ENCODE data around the gene METTL26.
A peak's percentile ranks its signal among the peaks of the same experiment; 100 is the strongest.

Gene METTL26

DNA sequence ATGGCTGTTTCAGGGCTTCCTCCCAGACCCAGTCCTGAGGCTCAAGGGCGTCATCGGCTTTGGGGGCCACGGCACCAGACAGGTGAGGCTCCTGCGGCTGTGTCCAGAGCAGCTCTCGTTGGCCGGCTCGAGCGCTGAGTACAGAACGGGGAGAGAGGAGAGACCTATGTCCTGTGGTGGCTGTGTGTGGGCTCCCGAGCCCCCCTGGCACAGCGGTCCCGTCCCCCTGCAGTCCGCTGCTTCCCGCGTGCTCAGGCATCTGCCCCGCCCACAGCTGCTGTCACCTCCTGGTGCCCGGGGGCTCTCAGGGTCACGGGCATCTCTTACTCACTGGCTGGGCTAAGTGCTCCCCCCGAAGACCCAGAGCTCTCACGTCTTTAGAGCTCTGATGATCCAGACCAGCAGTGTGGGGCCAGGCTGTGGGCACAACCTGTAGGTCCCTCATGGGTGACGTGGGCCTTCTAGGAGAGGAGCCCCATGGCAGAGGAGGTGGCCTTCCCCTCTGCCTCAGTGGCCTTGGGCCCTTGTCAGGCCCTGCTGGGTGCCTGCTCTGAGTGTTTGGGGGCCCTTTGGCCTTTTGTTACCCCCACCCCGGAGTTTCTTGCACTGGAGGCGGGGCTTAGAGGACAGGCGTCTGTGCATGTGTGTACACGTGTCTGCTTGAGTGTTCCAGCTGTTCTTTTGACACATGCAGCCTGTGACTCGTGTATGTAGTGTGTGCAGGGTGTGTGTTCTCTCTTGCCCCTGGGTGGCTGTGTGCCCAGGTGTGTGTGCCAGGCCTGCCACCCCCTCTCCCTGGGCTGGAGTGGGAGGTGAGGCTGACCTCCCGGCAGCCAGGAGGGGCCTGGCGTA is 16.6 kb upstream of the METTL26 start:
- ChIA-PET POLR2A (interaction anchor here (1.0 kb wide), 1 partner anchor 16 kb away, joined by 4 read pairs; the partner anchor contains the start of gene METTL26), CTCF (interaction anchor here (1.1 to 2.3 kb wide), 3 partner anchors 9 to 15 kb away, joined by 4 to 13 read pairs (median 4); partner anchors contain the start of gene RHOT2)
- H3K4me3 ChIP-seq (ENCODE audit: low read depth, low read length): no peak overlapping the region
- DNase-seq (ENCODE audit: low read depth, low spot score): no peak
- TF ChIP-seq, protein P1, sequence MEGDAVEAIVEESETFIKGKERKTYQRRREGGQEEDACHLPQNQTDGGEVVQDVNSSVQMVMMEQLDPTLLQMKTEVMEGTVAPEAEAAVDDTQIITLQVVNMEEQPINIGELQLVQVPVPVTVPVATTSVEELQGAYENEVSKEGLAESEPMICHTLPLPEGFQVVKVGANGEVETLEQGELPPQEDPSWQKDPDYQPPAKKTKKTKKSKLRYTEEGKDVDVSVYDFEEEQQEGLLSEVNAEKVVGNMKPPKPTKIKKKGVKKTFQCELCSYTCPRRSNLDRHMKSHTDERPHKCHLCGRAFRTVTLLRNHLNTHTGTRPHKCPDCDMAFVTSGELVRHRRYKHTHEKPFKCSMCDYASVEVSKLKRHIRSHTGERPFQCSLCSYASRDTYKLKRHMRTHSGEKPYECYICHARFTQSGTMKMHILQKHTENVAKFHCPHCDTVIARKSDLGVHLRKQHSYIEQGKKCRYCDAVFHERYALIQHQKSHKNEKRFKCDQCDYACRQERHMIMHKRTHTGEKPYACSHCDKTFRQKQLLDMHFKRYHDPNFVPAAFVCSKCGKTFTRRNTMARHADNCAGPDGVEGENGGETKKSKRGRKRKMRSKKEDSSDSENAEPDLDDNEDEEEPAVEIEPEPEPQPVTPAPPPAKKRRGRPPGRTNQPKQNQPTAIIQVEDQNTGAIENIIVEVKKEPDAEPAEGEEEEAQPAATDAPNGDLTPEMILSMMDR (IDR thresholded peaks at IDR 0.05; ENCODE audit: insufficient read depth, low read length, missing control alignments): no peak

DNA sequence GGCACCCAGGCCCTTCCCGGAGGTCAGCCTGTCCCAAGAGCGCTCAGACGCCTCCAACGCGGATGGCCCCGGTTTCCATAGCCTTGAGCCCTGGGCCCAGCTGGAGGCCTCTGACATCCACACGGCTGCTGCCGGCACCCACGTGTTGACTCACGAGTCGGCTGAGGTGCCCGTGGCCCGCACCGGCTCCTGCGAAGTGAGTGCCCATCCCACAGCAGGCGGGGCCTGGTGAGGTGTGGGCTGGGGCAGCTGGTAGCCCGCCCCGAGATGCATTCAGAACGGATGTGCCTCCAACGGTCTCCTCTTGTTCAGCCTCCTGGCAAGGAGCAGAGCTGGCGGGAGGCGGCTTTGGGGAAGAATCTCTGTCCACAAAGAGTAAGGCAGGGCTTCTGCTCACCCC is 15.7 kb upstream of the METTL26 start:
- no peak for DNase-seq (ENCODE audit: low read depth, low spot score)
- H3K4me3 ChIP-seq (ENCODE audit: low read depth, low read length): no peak overlapping the region
- ChIA-PET POLR2A (interaction anchor here (1.0 kb wide), 1 partner anchor 15 kb away, joined by 4 read pairs; the partner anchor contains the start of gene METTL26), CTCF (interaction anchor here (1.1 to 2.3 kb wide), 2 partner anchors 8 to 16 kb away, joined by 4 to 13 read pairs; partner anchors contain the start of gene RHOT2)
- TF ChIP-seq, protein P1 (IDR thresholded peaks at IDR 0.05; ENCODE audit: insufficient read depth, low read length, missing control alignments): no peak

DNA sequence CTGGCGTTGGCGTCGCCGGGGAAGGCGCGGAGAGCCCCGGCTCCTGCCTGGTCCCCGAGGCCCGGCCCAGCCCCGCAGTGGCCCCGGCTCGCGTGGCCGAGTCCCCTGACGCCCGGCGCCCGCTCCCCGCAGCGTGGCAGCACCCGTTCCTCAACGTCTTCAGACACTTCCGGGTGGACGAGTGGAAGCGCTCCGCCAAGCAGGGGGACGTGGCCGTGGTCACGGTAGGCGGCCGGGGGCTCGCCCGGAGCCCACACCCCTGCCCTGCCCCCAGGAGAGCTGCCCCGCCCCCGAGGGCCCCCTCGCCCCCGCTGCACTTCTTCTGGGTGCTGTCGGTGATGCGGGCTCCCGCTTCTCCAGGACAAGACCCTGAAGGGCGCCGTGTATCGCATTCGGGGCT is 13.5 kb upstream of the METTL26 start:
- DNase-seq (ENCODE audit: low read depth, low spot score): no peak
- CTCF ChIA-PET: interaction anchor here (0.8 to 2.1 kb wide), 3 partner anchors 10 to 18 kb away, joined by 3 to 11 read pairs (median 9); partner anchors contain the start of gene RHOT2
- POLR2A ChIA-PET: interaction anchor here (0.7 to 1.1 kb wide), 3 partner anchors 13 to 32 kb away, joined by 3 read pairs; no protein-coding TSS in a partner anchor
- TF ChIP-seq, protein P1 (IDR thresholded peaks at IDR 0.05; ENCODE audit: insufficient read depth, low read length, missing control alignments): no peak
- H3K4me3 ChIP-seq (ENCODE audit: low read depth, low read length): peak overlapping the region; percentile 74

DNA sequence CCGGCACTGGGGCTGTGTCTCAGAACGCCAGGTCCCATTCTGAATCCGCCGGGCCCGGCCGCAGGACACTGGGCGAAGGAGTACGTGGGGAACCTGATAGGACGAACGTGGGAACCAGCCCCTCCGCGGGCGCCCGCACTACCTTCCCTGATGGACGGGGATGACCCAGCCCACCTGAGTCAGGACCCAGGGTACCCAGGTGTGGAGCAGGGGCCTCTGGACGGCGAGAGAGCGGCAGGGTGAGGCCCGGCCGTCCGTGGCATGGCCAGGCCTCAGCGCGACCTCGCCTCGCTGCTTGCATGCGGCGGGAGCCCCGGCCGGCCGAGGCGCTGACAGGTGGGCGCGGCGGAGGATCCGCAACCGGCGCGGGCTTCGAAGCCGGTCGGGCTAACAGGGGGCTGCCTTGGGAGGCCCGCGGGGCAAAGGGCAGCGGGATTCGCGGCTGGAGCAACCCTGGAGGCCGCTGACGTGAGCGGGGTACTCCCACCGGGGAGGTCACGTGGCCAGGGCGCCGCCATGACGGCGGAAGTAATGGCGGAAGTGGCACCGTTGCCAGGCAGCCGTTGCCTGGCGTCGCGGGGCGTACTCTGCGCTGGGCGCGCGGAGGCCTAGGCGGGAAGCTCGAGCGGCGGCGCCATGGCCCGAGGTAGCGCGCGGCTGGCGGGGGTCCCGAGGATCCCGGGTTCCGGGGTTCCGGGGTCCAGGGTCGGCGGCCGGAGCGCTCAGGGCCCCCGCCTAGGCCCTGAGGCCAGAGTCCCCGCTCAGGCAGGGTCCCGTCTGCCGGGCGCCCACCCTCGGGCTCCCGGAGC is 12.9 kb upstream of the METTL26 start, which contains the start of gene WDR90:
WDR90 (plus strand) TSS at position 585 of the 809 bp plus-strand sequence; CDS start at position 637, 52 bp downstream.
- H3K4me3 ChIP-seq (ENCODE audit: low read depth, low read length): peak within 1 kb of the TSS; percentile 74

DNA sequence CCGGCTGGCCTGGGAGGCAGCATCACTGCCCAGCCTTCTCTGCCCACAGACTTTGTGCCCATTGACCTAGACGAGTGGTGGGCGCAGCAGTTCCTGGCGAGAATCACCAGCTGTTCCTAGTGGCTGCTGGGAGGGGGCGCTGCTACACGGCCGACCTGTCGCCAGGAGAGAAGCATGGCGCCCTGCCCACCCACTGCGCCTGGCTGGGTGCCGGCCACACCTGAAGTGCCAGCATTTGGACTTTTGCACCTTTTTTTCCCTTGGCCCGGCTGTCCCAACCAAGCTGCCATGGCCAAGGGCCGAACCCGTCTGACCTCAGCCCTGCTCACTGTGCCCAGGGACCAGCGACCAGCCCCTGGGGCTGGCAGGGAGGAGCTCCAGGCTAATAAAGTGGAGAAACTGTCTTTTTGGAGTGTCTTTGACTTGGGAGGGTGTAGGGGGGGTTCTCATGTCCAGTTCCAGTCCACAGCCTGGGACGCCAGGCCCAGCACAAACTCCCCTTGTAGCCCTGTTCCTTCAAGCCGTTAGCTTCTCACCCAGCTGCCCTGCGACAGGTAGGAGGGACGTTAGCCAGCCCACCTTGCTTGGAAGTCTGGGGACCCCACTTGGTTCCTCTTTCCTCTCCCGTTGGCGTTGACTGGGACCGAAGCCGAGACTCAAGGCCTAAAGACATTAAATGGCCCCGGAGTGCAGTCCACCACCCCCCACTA is 12.1 kb upstream of the METTL26 start:
- ChIA-PET CTCF (interaction anchor here (0.9 to 1.9 kb wide), 5 partner anchors 10 to 62 kb away, joined by 4 to 8 read pairs (median 6); partner anchors contain the start of gene RHOT2), POLR2A (interaction anchor here (0.8 kb wide), 1 partner anchor 12 kb away, joined by 3 read pairs; the partner anchor contains the start of gene METTL26)
- TF ChIP-seq, protein P1 (IDR thresholded peaks at IDR 0.05; ENCODE audit: insufficient read depth, low read length, missing control alignments): peak; percentile 62
- peak overlapping the region; percentile 74 for H3K4me3 ChIP-seq (ENCODE audit: low read depth, low read length)
- DNase-seq (ENCODE audit: low read depth, low spot score): no peak

More for the DNA sequence above, 12.9 kb upstream of the METTL26 start, which contains the start of gene WDR90:
- POLR2A ChIA-PET: interaction anchor here (0.7 to 1.1 kb wide), 3 partner anchors 12 to 32 kb away, joined by 3 read pairs; no protein-coding TSS in a partner anchor
- CTCF ChIA-PET: interaction anchor here (0.8 to 2.1 kb wide), 8 partner anchors 10 to 62 kb away, joined by 3 to 11 read pairs (median 7); partner anchors contain the start of gene RHOT2
- DNase-seq (ENCODE audit: low read depth, low spot score): peak; percentile 28
- TF ChIP-seq, protein P1 (IDR thresholded peaks at IDR 0.05; ENCODE audit: insufficient read depth, low read length, missing control alignments): no peak
